Activated CD4-positive, alpha-beta T cell treated with anti-CD3 and anti-CD28 coated beads, Interleukin-2, amount 10 ng/mL, durations not matched to agents 7 days and 5 days (primary cell): Measurements from ENCODE around the gene FAR1. TPM values are rescaled to one million over a fixed set of nuclear protein-coding genes. Genes with fewer than 3 reads are reported as not detected.

Experiments
- CTCF ChIA-PET: fragments of 350-600 bp; sonication (Branson Sonifier 250); formaldehyde crosslinking; loops from one replicate; lab custom pipeline; 2021; ENCODE audit warnings: antibody characterized with exemption; lab: Charles Lee
- POLR2A ChIA-PET: fragments of 350-600 bp; sonication (Branson Sonifier 250); formaldehyde crosslinking; loops from one replicate; lab custom pipeline; 2021; ENCODE audit warnings: antibody characterized with exemption; lab: Charles Lee
- DNase-seq: peaks from one replicate; pipeline ENCODE4 v3.0.0-alpha.2; 2020
- H3K27ac Mint-ChIP-seq: one replicate; pipeline ENCODE4 v1.8.0; 2021; ENCODE audit warnings: mild to moderate bottlenecking, moderate library complexity, mixed read lengths
- H3K27me3 Mint-ChIP-seq: one replicate; pipeline ENCODE4 v1.8.0; 2021; ENCODE audit warnings: mixed read lengths
- H3K36me3 Mint-ChIP-seq: one replicate; pipeline ENCODE4 v1.8.0; 2021; ENCODE audit warnings: low read depth, mixed read lengths
- H3K4me1 Mint-ChIP-seq: one replicate; pipeline ENCODE4 v1.8.0; 2021; ENCODE audit warnings: mixed read lengths
- H3K4me3 Mint-ChIP-seq: one replicate; pipeline ENCODE4 v1.8.0; 2021; ENCODE audit warnings: mild to moderate bottlenecking, moderate library complexity, mixed read lengths
- H3K9me3 Mint-ChIP-seq: one replicate; pipeline ENCODE4 v1.8.0; 2021; ENCODE audit warnings: mixed read lengths
- total RNA-seq, 2 experiments: library from RNA; stranded (reverse); gene quantifications; one replicate each; pipeline ENCODE4 v1.2.3, GENCODE V29; 2021

FAR1 gene
- total RNA-seq, 2 experiments from 2014 or later = 56.0 to 57.2 TPM

DNA sequence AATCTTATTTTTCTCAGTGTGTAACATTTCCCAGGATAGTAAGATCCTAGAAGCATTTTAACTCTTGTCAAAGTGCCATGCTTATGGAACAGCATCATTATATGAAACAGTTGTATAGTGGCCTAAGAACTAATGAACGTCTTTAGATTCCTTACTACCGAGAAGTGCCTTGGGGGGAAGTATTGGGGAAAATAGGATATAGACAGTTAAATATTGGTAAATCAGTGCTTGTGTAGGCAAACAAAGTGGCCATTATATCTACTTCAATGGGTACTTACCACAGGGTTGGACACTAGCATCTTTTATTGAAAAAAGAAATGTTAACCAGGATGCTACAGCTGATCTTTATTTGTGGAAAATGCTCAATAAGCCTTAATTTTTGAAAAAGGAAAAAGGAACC, 11.3 kb downstream of the FAR1 start:
- Mint-ChIP-seq H3K27ac (no peak overlapping the region), H3K36me3 (no peaks in the 10 kb centered on the region), H3K4me1 (peaks cover 21% of the 10 kb centered on the region), H3K4me3 (no peak overlapping the region), H3K9me3 (no peaks in the 10 kb centered on the region), H3K27me3 (no peaks in the 10 kb centered on the region)
- ChIA-PET POLR2A (no interaction called here), CTCF (interaction anchor here (1.3 kb wide), 1 partner anchor 12 kb away, joined by 3 read pairs; no protein-coding TSS in a partner anchor)
- no peak for DNase-seq

DNA sequence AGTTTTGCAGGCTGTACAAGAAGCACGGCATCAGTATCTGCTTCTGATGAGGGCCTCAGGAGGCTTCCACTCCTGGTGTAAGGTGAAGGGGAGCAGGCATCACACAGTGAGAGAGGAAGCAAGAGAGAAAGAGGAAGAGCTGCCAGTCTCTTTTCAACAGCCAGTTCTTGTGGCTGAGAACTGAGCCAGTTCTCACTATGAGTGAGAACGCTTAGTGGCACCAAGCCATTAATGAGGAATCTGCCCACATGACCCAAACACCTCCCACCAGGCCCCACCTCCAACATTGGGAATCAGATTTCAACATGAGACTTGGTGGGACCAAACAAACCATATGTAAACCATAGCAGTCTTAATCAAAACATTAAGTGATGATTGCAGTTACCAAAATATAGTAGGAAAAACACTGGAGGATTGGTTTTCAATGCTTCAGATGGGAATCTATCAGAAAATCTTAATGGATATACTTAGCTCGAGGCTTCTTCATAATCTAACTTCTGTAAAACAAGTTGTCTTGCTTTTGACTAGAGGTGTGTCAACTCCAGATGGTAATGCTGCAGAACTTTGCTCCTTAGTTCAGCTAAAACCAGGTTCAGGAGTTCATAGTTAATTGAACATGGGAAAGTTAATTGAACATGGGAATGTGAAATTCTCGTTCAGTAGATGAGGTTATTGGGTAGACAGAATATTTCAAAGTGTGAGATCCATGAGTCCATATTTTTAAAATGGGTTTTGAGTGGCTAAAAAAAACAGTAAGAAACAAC, 12.2 kb downstream of the FAR1 start:
- Mint-ChIP-seq H3K4me3 (no peak overlapping the region), H3K27me3 (no peaks in the 10 kb centered on the region), H3K36me3 (peaks cover 4% of the 10 kb centered on the region), H3K27ac (no peak overlapping the region), H3K9me3 (no peaks in the 10 kb centered on the region), H3K4me1 (peaks cover 21% of the 10 kb centered on the region)
- ChIA-PET POLR2A (no interaction called here), CTCF (interaction anchor here (1.3 kb wide), 1 partner anchor 13 kb away, joined by 3 read pairs; no protein-coding TSS in a partner anchor)
- DNase-seq = no peak

DNA sequence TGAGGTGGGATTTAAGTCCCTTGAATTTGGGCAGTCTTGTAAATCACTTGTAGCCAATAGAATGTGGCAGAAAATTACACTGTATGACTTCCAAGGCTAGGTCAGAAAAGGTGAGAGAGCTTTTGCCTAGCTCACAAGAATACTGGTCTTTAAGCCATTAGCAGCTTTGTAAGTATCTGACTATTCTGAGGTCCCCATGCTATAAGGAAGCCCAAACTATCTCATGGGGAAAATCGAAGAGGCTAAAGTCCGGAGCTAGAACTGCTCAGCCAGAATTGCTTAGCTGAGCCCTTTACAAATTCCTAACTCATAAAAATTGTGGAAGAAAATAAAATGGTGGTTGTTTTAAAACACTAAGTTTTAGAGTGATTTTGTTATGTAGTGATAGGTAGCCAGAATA, 13.0 kb downstream of the FAR1 start:
- H3K4me3 Mint-ChIP-seq = no peak overlapping the region
- DNase-seq = no peak
- ChIA-PET CTCF (no interaction called here), POLR2A (no interaction called here)
- H3K4me1 Mint-ChIP-seq = peaks cover 21% of the 10 kb centered on the region
- H3K27me3 Mint-ChIP-seq = no peaks in the 10 kb centered on the region
- peaks cover 7% of the 10 kb centered on the region for H3K36me3 Mint-ChIP-seq
- H3K27ac Mint-ChIP-seq = no peak overlapping the region
- no peaks in the 10 kb centered on the region for H3K9me3 Mint-ChIP-seq

DNA sequence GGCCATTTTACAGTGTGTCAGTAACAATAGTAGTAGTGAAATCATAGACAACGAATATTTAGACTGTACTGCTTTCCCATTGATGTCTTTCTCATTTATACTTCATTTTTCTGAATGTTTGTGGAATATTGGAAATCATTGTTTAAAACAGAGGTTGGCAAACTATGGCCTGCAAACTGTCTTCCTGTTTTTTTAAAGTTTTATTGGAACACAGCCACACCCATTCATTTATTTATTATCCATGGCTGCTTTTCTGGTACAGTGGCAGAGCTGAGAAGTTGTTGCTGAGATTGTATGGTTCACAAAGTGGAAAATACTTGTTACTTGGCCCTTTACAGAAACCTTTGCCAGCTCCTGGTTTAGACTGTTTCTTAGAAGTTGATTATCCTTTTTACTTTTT, 13.7 kb downstream of the FAR1 start:
- DNase-seq = no peak
- Mint-ChIP-seq H3K27me3 (no peaks in the 10 kb centered on the region), H3K4me3 (no peak overlapping the region), H3K4me1 (peaks cover 21% of the 10 kb centered on the region), H3K36me3 (peaks cover 7% of the 10 kb centered on the region), H3K9me3 (no peaks in the 10 kb centered on the region), H3K27ac (peak overlapping the region; percentile 52)
- ChIA-PET CTCF (interaction anchor here (0.6 to 0.7 kb wide), 2 partner anchors 101 to 502 kb away, joined by 3 to 4 read pairs; no protein-coding TSS in a partner anchor), POLR2A (no interaction called here)

DNA sequence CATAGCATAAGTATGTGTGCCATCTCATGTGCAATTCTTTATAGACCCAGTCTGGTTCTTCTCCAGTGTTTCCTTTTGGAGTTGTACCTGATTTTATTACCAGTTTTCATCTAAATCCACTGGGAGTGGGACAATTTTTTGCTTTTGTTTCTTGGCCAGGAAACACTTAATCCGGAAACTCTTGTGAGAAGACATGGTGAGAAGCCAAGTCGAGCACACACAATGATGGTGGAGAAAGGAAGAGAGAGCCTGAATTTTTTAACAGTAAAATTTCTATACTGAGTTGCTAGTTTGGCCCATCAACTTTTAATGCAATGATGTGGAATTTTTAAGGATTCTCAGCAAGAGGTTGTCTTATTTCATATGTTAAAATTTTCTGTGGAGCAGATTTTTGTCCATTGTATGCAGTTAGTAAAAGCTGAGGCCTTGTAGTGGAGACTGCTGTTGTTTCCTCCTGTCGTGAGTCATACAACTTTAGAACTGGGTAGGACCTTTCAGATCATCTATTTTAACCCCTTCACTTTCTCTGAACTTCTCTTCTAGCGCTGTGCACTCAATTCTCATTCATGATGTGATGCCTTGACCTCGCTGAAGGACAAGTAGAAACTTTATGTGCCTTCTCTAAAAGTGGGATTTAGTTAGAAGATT, 17.1 kb downstream of the FAR1 start:
- Mint-ChIP-seq H3K9me3 (peaks cover 6% of the 10 kb centered on the region), H3K36me3 (peaks cover 16% of the 10 kb centered on the region), H3K27ac (no peak overlapping the region), H3K4me3 (no peak overlapping the region), H3K27me3 (no peaks in the 10 kb centered on the region), H3K4me1 (peaks cover 12% of the 10 kb centered on the region)
- ChIA-PET CTCF (interaction anchor here (1.4 kb wide), 1 partner anchor 18 kb away, joined by 5 read pairs; no protein-coding TSS in a partner anchor), POLR2A (no interaction called here)
- DNase-seq = no peak

DNA sequence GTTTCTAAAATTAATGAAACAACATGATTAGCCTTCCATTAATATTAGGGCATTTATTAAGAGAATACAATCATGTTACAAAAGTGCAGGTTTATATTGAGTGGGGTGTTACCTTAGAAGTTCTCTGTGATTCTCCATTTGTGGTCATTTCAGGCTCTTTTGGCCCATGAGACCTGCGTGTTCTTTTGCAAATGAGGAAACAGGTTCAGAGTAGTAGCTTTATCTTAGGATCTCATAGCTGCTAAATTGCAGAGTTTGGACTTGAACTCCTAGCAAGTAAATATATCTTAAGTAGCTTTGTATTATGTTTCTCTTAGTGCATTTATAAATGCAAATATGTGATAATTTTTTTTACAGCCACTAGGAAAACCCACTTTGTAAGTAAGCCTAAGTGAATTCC, 18.3 kb downstream of the FAR1 start:
- DNase-seq = no peak
- ChIA-PET CTCF (interaction anchor here (1.4 kb wide), 1 partner anchor 19 kb away, joined by 5 read pairs; no protein-coding TSS in a partner anchor), POLR2A (no interaction called here)
- Mint-ChIP-seq H3K9me3 (peaks cover 7% of the 10 kb centered on the region), H3K27ac (no peak overlapping the region), H3K4me1 (peaks cover 10% of the 10 kb centered on the region), H3K36me3 (peaks cover 21% of the 10 kb centered on the region), H3K4me3 (no peak overlapping the region), H3K27me3 (no peaks in the 10 kb centered on the region)

DNA sequence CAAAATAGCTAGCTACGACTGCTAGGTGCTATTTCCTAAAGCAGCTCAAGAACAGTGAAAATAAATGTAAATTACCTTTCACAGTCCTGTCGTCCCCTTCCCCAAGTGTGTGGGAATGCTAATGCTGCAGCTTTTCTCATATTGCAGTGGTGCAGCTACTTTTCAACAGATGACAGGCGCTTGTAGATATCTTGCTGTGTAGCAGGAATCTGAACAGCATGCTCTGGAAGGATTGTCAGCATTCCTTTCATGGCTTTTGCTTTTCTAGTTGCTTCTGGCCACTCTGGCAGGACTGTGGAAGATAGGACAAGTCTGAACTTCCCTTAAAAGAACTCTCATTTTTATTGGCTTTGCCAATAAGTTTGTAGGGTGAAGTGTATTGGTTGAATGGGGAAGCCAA, 18.8 kb downstream of the FAR1 start:
- H3K27me3 Mint-ChIP-seq = no peaks in the 10 kb centered on the region
- POLR2A ChIA-PET = no interaction called here

DNA sequence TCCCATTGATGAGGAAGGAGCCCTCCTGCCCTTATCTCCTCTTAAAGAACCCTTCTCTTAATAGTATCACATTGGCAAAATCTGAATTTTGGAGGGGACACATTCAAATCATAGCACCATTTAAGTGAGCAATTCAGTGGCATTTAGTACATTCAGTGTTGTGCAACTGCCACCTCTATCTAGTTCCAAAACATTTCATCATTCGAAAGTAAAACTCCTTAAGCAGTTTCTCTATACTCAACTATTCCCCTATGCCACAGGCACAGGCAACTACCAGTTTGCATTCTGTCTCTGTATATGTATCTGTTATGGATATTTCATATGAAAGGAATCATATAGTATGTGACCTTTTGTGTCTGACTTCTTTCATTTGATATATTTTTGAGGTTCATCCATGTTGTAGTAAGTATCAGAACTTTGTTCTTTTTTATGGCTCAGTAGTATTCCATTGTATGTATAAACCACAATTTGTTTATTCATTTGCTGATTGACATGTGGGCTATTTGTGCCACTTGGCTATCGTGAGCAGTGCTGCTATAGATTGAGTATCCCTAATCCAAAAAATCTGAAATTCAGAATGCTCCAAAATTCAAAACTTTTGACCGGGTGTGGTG, 22.9 kb downstream of the FAR1 start:
- CTCF ChIA-PET = no interaction called here
- DNase-seq = no peak
- Mint-ChIP-seq H3K4me1 (peaks cover 6% of the 10 kb centered on the region), H3K27me3 (no peaks in the 10 kb centered on the region), H3K27ac (no peak overlapping the region), H3K9me3 (peaks cover 7% of the 10 kb centered on the region), H3K4me3 (no peak overlapping the region), H3K36me3 (peaks cover 25% of the 10 kb centered on the region)
- POLR2A ChIA-PET = no interaction called here

More for the DNA sequence above, 18.8 kb downstream of the FAR1 start:
- Mint-ChIP-seq H3K4me1 (peaks cover 8% of the 10 kb centered on the region), H3K27ac (no peak overlapping the region), H3K36me3 (peaks cover 21% of the 10 kb centered on the region), H3K9me3 (peaks cover 7% of the 10 kb centered on the region), H3K4me3 (no peak overlapping the region)
- CTCF ChIA-PET = interaction anchor here (1.4 kb wide), 1 partner anchor 20 kb away, joined by 5 read pairs; no protein-coding TSS in a partner anchor
- DNase-seq = no peak

DNA sequence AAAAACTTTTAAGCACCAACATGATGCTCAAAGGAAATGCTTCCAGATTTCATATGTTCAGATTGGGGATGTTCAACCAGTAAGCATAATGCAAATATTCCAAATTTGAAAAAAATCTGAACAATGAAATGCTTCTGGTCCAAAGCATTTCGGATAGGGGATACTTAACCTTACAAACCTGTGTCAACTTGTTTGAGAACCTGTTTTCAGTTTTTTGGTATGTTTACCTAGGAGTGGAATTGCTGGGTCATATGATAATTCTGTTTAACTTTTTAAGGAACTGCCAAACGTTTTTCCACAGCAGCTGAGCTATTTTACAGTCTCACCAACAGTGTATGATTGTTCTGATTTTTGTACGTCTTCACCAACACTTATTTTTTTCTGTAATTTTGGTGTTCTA, 23.7 kb downstream of the FAR1 start:
- peaks cover 6% of the 10 kb centered on the region for H3K4me1 Mint-ChIP-seq
- H3K36me3 Mint-ChIP-seq = peaks cover 25% of the 10 kb centered on the region
- H3K27me3 Mint-ChIP-seq = no peaks in the 10 kb centered on the region
- ChIA-PET CTCF (no interaction called here), POLR2A (no interaction called here)
- DNase-seq = no peak
- H3K4me3 Mint-ChIP-seq = no peak overlapping the region
- H3K27ac Mint-ChIP-seq = no peak overlapping the region
- peaks cover 7% of the 10 kb centered on the region for H3K9me3 Mint-ChIP-seq

DNA sequence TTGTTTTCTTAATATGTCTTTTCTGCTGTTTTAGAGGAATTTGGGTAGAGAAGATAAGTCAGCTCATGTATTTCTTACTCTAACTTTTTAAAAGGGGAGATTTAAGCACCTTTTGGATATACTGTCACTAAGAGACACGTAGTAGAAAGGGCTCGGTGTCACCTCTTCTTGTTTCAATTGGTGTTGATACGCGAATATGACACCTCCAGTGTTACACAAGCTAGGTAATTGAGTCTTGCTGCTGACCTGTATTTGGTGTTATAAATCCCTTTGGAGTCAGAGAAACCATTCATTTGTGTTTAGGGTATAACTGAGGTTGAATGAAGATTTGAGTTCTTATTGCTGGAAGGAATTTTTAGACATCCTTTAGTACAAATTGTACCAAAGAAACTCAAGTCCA, 25.6 kb downstream of the FAR1 start:
- DNase-seq = no peak
- H3K27ac Mint-ChIP-seq = no peak overlapping the region
- peaks cover 27% of the 10 kb centered on the region for H3K36me3 Mint-ChIP-seq
- ChIA-PET POLR2A (no interaction called here), CTCF (interaction anchor here (1.0 kb wide), 1 partner anchor 262 kb away, joined by 3 read pairs; no protein-coding TSS in a partner anchor)
- peaks cover 6% of the 10 kb centered on the region for H3K4me1 Mint-ChIP-seq
- H3K4me3 Mint-ChIP-seq = no peak overlapping the region
- no peaks in the 10 kb centered on the region for H3K27me3 Mint-ChIP-seq
- peaks cover 6% of the 10 kb centered on the region for H3K9me3 Mint-ChIP-seq

DNA sequence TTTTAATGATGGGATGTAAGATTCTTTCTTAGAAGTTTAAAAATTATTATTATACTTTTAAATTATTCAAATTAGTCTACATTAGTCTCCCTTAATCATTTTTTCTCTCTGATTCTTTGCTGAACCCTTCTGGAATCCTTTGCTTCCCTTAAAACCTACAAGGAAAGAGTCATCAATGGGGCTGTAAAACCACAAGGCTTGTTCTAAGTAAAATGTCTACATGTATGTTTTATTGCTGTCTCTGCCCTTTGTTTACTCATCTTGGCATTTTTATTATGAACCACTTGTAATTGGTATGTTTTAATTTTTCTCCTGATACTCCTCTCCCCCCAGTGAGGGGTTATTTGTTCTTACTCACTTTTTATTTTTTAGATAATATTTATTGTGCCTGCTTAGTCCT, 27.4 kb downstream of the FAR1 start:
- POLR2A ChIA-PET = no interaction called here
- Mint-ChIP-seq H3K27ac (no peak overlapping the region), H3K36me3 (peaks cover 23% of the 10 kb centered on the region), H3K4me3 (no peak overlapping the region), H3K27me3 (no peaks in the 10 kb centered on the region), H3K9me3 (peaks cover 2% of the 10 kb centered on the region), H3K4me1 (peaks cover 2% of the 10 kb centered on the region)
- DNase-seq = no peak
- CTCF ChIA-PET = no interaction called here

DNA sequence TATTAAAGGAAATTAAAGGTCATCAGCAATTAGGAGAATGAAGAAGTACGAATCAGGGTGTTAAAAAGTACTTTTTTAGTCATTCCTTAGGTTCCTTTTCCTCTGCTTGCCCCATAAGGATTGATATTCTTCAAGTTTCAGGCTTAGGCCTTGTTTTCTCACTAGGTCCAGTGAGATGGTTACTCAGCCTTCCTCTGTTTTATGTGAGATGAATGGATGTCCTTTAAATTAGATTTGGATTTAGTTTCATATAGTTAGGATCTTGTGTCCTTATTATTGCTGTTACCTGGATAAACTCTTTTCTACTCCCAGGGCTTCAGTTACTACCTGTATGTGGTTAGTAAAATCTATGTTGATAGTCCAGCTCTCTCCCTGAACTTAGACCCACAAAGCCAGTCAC, 29.2 kb downstream of the FAR1 start:
- Mint-ChIP-seq H3K4me1 (no peaks in the 10 kb centered on the region), H3K4me3 (no peak overlapping the region), H3K9me3 (no peaks in the 10 kb centered on the region), H3K27ac (no peak overlapping the region), H3K27me3 (no peaks in the 10 kb centered on the region), H3K36me3 (peaks cover 27% of the 10 kb centered on the region)
- ChIA-PET CTCF (no interaction called here), POLR2A (no interaction called here)
- no peak for DNase-seq

DNA sequence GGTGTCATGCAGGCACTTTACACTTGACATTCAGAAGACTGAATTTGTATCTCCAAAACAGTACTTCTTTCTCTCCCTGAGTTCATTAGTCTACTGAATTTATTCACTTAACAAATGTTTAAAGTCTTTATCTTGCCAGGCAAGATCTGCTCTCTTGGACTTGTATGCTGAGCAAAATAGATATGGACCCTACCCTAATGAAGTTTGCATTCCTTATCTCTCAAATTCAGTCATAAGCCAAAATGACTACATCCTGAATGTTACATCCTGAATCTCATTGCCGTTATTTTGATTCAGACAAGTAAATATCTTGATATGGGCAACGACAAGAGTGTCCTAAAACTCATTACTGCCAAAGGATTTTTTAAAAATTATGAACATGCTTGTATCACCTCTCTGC, 29.7 kb downstream of the FAR1 start:
- CTCF ChIA-PET = no interaction called here
- POLR2A ChIA-PET = no interaction called here
- H3K27me3 Mint-ChIP-seq = no peaks in the 10 kb centered on the region
- H3K9me3 Mint-ChIP-seq = no peaks in the 10 kb centered on the region
- no peak for DNase-seq
- no peaks in the 10 kb centered on the region for H3K4me1 Mint-ChIP-seq
- H3K27ac Mint-ChIP-seq = no peak overlapping the region
- peaks cover 31% of the 10 kb centered on the region for H3K36me3 Mint-ChIP-seq
- no peak overlapping the region for H3K4me3 Mint-ChIP-seq
